Stimulated activated naive CD4-positive, alpha-beta T cell treated with Interleukin-2 at 50 U/mL for 16 hours (primary cell): ENCODE measurements around the gene CAMK2B.

Experiments
- DNase-seq: peaks from one replicate; lab custom pipeline; 2025; lab: John Stamatoyannopoulos, UW

CAMK2B gene

GRCh38 chr7:44308596-44309270 lies 16.7 kb downstream of the CAMK2B start:
- DNase-seq, result no peak

DNA sequence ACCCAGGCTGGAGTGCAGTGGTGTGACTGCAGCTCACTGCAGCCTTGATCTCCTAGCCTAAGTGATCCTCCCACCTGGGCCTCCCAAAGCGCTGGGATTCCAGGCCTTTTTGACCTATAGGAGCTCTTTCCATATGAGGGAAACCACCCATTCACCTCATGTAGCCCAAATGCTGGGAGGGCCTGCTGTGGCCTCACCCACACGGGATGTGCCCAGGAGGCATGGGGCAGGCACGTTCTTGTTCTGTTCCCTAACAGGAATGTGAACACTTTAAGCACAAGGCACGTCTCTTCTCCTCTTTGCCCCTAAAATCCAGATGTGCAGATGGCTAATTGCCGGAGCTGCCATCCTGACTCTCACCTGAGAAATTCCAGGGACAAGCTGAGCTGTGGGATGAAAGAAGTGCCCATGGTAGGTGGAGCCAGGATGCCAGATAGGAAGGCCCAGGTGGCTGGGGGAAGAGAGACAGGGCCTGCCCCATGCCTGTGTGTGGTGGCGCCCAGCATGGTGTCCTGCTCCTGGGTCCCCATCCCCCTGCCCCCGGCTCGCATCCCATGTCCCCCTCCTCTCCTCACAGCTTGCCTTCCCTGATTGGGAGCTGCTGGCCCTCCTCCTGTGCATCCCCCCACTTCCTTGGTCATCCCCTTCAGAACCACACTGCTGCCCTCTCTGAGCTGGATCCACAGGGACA lies 17.3 kb downstream of the CAMK2B start:
- DNase-seq, result no peak

- no peak for DNase-seq
These were observed 18.0 kb downstream of the CAMK2B start for GRCh38 chr7:44307301-44307900.

DNA sequence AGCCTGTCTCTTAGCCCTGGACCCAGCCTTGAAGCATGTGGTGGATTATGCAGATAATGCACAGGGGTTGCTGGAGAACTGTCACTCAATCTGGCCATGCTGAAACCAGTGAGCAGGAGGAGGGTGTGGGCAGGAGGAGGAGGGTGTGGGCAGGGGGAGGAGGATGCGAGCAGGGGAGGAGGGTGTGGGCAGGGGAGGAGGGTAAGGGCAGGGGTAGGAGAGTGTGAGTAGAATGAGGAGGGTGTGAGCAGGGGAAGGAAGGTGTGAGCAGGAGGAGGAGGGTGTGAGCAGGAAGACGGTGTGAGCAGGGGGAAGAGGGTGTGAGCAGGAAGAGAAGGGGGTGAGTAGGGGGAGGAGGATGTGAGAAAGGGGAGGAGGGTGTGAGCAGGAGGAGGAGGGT lies 18.8 kb downstream of the CAMK2B start:
- DNase-seq, result no peak

DNA sequence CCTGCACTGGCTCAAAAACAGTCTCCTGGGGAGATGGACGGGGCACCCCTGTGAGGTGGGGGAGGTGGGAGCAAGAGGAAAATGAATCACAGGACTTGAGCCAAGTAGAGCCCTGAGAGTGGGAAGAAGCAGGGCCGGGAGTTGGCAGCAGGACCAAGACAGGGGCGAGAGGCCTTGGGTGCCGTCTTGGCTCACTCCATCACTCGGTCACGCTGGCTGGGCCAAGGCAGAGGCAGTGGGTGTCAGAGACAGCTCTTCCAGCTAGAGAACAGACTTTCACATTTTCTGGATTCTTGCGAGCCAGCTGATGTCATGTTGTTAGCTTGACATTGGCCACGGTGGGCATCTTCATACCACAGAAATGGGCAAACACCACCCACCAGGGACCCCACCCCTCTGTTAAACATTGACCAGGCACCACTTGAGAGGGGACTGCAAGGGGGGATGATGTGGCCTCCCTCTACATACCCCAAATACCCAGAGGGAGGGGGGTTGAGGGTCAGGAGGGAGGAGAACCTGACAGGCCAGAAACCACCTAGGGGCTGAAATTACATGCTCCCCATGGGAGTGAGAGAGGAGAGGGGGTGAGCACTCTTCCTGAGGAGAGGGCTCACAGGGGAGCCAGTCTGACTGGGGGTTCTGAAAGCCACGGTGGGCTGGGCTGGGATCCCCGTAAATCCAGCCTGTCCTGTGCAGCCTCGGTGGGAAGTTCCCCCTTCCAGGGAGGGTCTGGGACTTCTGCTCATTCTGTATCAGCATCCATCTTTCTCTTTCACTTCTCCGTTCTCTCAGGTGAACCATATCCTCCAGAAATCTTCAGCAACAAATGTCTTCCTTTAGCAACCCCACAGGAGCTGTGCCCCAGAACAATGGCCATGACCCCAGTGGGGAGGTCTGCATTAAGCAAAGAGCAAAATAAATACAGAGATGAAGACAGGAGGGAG lies 19.6 kb downstream of the CAMK2B start:
- DNase-seq, result no peak

DNA sequence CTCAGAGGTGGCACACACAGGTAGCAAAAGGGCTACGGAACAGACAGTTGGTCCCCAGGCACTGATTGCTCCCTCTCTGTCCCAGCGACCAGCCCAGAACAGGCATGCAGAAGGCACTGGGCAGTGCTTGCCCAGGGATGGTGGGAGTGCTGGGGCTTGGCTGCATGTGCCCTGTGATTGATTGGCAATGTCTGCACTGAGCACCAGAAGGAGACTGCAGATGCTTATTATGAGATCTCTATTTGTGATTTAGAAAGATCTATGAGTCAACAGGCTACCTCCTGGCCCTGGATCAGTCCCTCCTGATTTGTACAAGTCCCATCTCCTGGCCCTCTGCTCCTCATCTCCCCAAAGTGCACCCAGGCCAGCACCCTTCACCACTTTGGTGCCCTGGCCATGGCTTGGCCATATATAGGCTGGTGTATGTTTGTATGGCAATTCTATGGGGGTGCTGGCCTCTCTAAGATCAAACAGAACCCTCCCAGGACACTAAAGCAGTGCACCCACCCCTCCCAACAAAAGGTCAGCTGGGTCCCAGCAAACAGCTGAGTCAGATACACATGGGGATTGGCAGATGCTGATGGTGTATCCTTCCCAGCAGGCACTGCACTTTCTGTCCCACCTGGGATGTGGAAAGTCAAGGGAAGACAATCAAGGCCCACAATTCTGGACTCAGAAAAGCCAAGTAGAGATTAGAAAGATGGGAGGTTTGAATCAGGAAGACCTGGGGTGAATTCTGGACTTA lies 30.9 kb downstream of the CAMK2B start:
- no peak for DNase-seq

DNA sequence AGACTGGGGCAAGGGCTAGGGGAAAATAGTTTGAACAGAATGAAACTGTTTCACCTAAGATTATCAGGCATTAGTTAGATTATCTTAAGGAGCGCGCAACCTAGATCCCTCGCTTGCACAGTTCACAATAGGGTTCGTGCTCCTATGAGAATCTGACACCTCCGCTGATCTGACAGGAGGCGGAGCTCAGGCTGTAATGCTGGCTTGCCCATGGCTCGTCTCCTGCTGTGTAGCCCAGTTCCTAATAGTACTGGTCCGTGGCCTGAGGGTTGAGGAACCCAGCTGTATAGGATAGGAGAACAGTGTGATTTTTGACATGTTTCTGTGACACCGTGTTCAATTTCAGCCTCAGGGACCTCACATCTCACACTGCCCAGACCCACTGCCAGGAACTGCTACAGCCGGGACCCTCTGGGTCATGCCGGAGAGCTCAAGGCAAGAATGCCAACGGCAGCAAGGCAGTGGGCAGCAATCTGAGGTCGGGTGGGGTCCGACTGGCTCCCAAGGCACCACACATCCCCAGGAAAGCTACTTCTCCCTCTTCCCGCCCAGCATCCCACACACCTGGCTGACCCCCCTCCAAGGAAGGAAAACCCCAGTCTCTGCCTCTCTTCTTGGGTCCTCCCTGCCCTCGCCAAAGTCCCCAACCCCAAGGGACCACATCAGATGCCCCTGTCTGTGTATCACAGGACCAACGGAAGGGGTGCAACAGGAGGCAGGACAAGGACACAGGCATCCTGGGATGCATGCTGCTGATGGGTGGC lies 31.7 kb downstream of the CAMK2B start:
- DNase-seq, result no peak

- no peak for DNase-seq
These were observed 32.4 kb downstream of the CAMK2B start for GRCh38 chr7:44292876-44293560.

- no peak for DNase-seq
These were observed 33.0 kb downstream of the CAMK2B start for GRCh38 chr7:44292420-44292817.

- no peak for DNase-seq
These were observed 33.5 kb downstream of the CAMK2B start for GRCh38 chr7:44291733-44292419.

DNA sequence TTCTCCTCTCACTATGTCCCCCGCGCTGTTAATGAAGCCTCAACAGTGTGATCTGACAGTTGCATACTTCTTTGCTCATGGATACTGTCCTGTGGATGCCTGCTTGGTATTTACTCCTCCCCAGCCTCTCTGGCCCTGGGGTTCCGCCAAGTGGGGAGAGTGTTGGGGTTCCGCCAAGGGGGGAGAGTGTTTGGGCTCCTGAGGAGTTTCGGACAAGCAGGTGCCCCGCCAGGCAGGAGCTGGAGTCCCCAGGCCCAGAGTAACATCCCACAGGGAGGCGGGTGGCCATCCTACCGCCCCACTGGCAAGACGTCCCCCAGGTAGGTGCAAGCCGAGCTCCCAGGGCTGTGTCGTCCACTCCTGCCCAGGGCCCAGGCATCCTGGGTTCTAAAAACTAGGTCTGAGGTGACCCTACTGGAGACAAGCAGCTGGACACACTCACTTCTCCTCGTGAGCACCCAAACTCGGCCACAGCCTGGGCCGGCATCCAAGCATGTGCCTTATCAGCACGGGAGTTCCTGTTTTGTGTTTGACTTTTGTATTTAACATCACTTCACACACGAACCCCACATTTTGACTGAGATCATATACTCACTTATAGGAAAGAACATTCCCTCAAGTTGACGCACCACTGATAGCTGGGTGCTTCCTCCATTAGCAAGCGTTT lies 34.2 kb downstream of the CAMK2B start:
- DNase-seq, result no peak

DNA sequence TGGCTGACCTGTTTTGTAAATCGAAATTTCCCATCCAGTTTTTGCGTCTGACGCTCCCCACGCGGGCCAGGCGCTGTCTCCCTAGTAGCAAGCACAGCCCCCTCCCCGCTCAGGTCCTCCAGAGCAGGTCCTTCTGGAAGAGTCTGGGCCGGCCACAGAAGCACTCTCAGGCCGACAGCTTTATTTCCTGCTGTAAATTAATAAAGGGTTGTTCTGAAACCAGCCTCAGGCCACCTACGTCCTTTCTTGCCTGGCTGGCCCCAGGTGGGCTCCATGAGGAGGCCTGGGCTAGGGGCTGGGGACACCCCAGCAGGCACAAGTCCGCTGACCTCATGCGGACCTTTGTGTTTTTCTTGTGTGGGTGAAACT lies 35.2 kb downstream of the CAMK2B start:
- DNase-seq, result no peak

- no peak for DNase-seq
These were observed 35.8 kb downstream of the CAMK2B start for GRCh38 chr7:44289341-44290251.

DNA sequence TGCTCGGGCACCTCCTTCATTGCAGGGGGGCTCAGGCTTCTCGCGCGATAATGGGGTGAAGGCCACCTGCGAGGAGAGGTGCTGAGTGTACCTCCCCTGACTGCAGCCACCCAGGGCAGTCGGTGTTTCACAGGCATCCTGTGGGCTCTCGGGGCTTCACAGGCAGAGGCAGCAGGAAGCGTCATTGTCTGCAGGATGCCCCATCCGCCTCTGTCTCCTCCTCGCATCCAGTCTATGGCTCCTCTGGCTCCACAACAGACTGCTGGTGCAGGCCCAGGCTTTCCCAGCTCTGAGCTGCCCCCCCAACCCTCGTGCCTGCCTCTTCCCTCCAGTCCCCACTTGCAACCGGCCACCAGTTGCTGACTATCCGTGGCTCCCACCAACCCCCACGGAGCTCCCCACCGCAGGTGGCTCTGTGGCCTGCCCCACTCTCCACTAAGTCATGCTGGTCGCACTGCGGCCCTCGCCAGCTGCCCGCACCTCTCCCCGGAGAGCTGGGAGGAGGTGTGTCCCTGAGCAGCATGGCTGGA lies 36.5 kb downstream of the CAMK2B start:
- no peak for DNase-seq

DNA sequence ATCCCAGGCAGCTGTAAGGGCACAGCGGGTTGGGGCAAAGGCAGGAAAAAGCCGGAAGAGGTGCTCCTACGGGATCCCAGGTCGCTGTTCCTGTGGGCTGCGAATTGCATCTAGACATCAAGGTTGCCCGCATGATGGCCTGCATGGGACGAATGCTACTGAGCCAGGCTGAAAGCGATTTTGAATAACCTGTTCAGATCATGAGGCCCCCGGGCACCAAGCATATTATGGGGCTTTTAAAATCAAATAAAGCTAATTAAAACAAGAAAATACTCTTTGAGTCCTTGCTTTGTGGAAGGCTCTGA lies 37.1 kb downstream of the CAMK2B start:
- DNase-seq, result no peak

GRCh38 chr7:44287488-44288380 lies 37.7 kb downstream of the CAMK2B start:
- DNase-seq, result no peak
